Gastroesophageal sphincter (tissue), 4 donors: Measurements from ENCODE around the gene GAGE13. TPM values are rescaled to one million over a fixed set of nuclear protein-coding genes. Genes with fewer than 3 reads are reported as not detected.
"Not testable (repeated sequence)": the region's sequence is repeated elsewhere in the genome, so short reads cannot be mapped to it uniquely, and the experiment has no call there.

ENCODE experiments used
- ATAC-seq: fragments of 150-250 bp; one replicate; pipeline ENCODE4 v1.9.1; 2016; ENCODE audit warnings: mild to moderate bottlenecking, moderate library complexity
- H3K27ac ChIP-seq, 4 donors: fragments of 200-600 bp; sonication (generic) in 3 of 4; 1 replicate in 3 of 4; 2 replicates in 1 of 4; pipeline ENCODE4 v1.5.1; 2016 to 2019
- H3K27me3 ChIP-seq: fragments of 200-600 bp; sonication (generic); one replicate; pipeline ENCODE4 v1.5.1; 2019
- H3K36me3 ChIP-seq, 2 donors: fragments of 200-600 bp; sonication (generic); one replicate each; pipeline ENCODE4 v1.5.1; 2019; ENCODE audit warnings: control low read depth in 1 of 2
- H3K4me1 ChIP-seq, 3 donors: fragments of 200-600 bp; sonication (generic); 1 replicate in 2 of 3; 2 replicates in 1 of 3; pipeline ENCODE4 v1.5.1; 2016 to 2019; ENCODE audit warnings: control low read depth in 2 of 3
- H3K4me3 ChIP-seq, 2 donors: fragments of 200-600 bp; sonication (generic); one replicate each; pipeline ENCODE4 v1.5.1; 2019; ENCODE audit warnings: mild to moderate bottlenecking in 1 of 2, moderate library complexity in 1 of 2
- H3K9me3 ChIP-seq, 3 donors: fragments of 200-600 bp; sonication (generic); one replicate each; pipeline ENCODE4 v1.5.1; 2017 to 2019; ENCODE audit warnings: control low read depth in 2 of 3
- WGBS, 2 donors: methylation state at CpG; one replicate each; pipeline ENCODE4 v1.1.5; 2018; ENCODE audit warnings: low coverage in 1 of 2; 5-methylcytosine and 5-hydroxymethylcytosine counted together
- total RNA-seq, 4 donors: library from RNA; depleted of rRNA; stranded (reverse); fragments of >200 nt; gene quantifications; one replicate each; pipeline ENCODE4 v1.1.0, GENCODE V29; 2016

GAGE13 gene
- total RNA-seq, 4 donors from 2014 or later = not detected

DNA sequence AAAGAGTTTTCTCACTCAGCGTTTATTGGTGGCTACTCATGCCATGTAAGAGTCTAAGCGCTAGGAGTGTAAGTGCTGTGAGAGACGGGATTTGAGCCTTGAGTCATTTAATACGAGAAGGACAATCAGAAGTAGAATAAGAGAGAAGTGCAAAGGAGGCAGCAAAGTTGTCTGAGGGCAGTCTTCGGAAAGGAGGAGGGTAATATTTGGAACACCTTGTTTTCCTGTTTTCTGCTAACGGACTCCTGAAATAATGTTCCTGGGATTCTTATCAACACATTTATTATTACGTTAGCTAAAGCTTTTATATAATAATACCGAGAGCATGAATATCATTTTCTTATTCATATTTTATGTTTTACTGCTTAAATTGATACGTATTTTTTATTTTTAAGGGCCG, 14.0 kb downstream of the GAGE13 start:
- H3K9me3 ChIP-seq, H3K27me3 ChIP-seq, H3K27ac ChIP-seq, H3K4me3 ChIP-seq, H3K36me3 ChIP-seq, ATAC-seq, H3K4me1 ChIP-seq: not testable (repeated sequence)
- WGBS, 2 donors = 79% methylated on average over 7 of the region's 10 CpGs; no CpG with 5 or more reads in 1 of the 2 donors

DNA sequence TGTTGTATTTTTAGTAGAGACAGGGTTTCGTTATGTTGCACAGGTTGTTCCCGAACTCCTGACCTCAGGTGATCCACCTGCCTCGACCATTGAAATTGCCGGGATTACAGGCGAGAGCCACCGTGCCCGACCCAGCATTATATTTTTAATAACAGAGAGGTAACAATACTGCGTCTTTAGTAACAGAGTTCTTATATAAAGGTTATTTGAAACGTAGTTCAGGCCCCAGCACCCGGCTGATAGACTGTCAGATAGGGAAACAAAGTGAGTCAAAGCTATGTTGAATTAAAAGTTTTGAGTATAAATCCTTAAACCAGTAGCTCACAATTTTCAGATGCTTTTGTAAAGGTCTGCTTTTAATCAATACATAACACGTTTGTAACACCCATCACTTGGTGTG, 14.8 kb downstream of the GAGE13 start:
- H3K4me3 ChIP-seq, H3K36me3 ChIP-seq, ATAC-seq, H3K4me1 ChIP-seq, H3K27ac ChIP-seq, H3K27me3 ChIP-seq, H3K9me3 ChIP-seq: not testable (repeated sequence)
- WGBS, 2 donors = 72 to 84% methylated on average over 9 to 11 of the region's 11 CpGs

Other genes with a start within 250 kb of the GAGE13 start
- 10 to 100 TPM; 28.2 to 34.1 (median 31.5) TPM for gene GPKOW, start 207.8 kb upstream of the GAGE13 start, total RNA-seq
- gene MAGIX, start 168.8 kb upstream of the GAGE13 start, total RNA-seq = 1 to 10 TPM in 3 of 4 donors, under 1 TPM in 1; 0.69 to 4.6 (median 3.1) TPM
- 10 to 100 TPM; 57.9 to 78.7 (median 67.9) TPM for gene PLP2, start 159.7 kb upstream of the GAGE13 start, total RNA-seq
- 10 to 100 TPM in 2 of 4 donors, 1 to 10 TPM in 2; 6.2 to 15.9 (median 9.6) TPM for gene PRICKLE3, start 145.2 kb upstream of the GAGE13 start, total RNA-seq
- gene SYP, start 131.4 kb upstream of the GAGE13 start, total RNA-seq = 10 to 100 TPM in 1 of 4 donors, 1 to 10 TPM in 3; 2.9 to 10.5 (median 5.4) TPM
- 1 to 10 TPM in 1 of 4 donors, not detected in 3; 1.7 TPM for gene CACNA1F, start 98.2 kb upstream of the GAGE13 start, total RNA-seq
- 10 to 100 TPM; 10.7 to 17.9 (median 14.1) TPM for gene CCDC22, start 96.1 kb upstream of the GAGE13 start, total RNA-seq
- gene FOXP3, start 66.9 kb upstream of the GAGE13 start, total RNA-seq = under 1 TPM in 1 of 4 donors, not detected in 3; 0.22 TPM
- gene PPP1R3F, start 61.8 kb upstream of the GAGE13 start, total RNA-seq = 10 to 100 TPM; 12.0 to 27.5 (median 17.0) TPM
- not detected for gene GAGE10, start 27.9 kb upstream of the GAGE13 start, total RNA-seq
- not detected for gene GAGE12J, start 9.5 kb upstream of the GAGE13 start, total RNA-seq
- gene GAGE12C, start 200.6 kb downstream of the GAGE13 start, total RNA-seq = not detected
- gene GAGE12D, start 210.2 kb downstream of the GAGE13 start, total RNA-seq = not detected
- gene GAGE12E, start 219.7 kb downstream of the GAGE13 start, total RNA-seq = not detected
- gene GAGE12F, start 229.3 kb downstream of the GAGE13 start, total RNA-seq = not detected
- gene GAGE12G, start 238.8 kb downstream of the GAGE13 start, total RNA-seq = not detected
- gene GAGE12H, start 248.4 kb downstream of the GAGE13 start, total RNA-seq = not detected